ENCODE measurements around the gene FBN1.

- no peak for TF ChIP-seq POLR2A (IDR thresholded peaks at IDR 0.05)
- TF ChIP-seq, protein P1, sequence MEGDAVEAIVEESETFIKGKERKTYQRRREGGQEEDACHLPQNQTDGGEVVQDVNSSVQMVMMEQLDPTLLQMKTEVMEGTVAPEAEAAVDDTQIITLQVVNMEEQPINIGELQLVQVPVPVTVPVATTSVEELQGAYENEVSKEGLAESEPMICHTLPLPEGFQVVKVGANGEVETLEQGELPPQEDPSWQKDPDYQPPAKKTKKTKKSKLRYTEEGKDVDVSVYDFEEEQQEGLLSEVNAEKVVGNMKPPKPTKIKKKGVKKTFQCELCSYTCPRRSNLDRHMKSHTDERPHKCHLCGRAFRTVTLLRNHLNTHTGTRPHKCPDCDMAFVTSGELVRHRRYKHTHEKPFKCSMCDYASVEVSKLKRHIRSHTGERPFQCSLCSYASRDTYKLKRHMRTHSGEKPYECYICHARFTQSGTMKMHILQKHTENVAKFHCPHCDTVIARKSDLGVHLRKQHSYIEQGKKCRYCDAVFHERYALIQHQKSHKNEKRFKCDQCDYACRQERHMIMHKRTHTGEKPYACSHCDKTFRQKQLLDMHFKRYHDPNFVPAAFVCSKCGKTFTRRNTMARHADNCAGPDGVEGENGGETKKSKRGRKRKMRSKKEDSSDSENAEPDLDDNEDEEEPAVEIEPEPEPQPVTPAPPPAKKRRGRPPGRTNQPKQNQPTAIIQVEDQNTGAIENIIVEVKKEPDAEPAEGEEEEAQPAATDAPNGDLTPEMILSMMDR (IDR thresholded peaks at IDR 0.05) = no peak
- no peak for TF ChIP-seq EP300 (IDR thresholded peaks at IDR 0.05; ENCODE audit: low read depth)
- TF ChIP-seq POLR2AphosphoS5 (IDR thresholded peaks at IDR 0.05) = no peak
These were observed 146.7 kb downstream of the FBN1 start for GRCh38 chr15:48498828-48499227.
